ENCODE measurements around the gene GRM4.

GRCh38 chr6:34070315-34071135 is 75.4 kb downstream of the GRM4 start:
- no peak for TF ChIP-seq EZH2 (IDR thresholded peaks at IDR 0.05; ENCODE audit: insufficient read depth, poor library complexity, severe bottlenecking)
- TF ChIP-seq EZH2phosphoT487 (IDR thresholded peaks at IDR 0.05; ENCODE audit: insufficient read depth, low read depth): no peak
